HG03159 (cell line): Measurements from ENCODE around the gene TSPY9.
"Not testable (repeated sequence)": the region's sequence is repeated elsewhere in the genome, so short reads cannot be mapped to it uniquely, and the experiment has no call there.

Experiments used
- ATAC-seq: cut with Tn5 transposase; IDR thresholded peaks from one replicate; pipeline ENCODE4 v1.9.1; 2021; ENCODE audit warnings: mild to moderate bottlenecking, moderate library complexity; ENCODE audit not compliant: unreplicated experiment

The TSPY9 gene, protein sequence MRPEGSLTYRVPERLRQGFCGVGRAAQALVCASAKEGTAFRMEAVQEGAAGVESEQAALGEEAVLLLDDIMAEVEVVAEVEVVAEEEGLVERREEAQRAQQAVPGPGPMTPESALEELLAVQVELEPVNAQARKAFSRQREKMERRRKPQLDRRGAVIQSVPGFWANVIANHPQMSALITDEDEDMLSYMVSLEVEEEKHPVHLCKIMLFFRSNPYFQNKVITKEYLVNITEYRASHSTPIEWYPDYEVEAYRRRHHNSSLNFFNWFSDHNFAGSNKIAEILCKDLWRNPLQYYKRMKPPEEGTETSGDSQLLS

DNA sequence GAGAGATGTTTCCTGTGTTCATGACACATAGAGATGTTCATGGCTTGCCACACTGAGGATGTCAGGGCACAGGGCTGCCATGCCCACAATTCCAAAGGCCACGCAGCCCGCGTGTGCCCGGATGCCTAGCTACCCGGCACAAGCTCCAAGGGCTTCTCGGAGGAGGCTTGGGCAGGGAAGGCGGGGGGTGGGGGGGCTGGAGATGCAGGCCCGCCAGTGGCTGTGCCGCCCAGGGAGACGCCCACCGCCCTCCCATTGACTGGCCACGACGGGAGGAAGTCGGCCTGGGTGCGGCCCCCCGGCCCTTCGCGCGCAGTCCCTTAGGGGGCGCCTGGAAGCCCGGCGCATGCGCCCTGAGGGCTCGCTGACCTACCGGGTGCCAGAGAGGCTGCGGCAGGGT, at the start of gene TSPY9:
Gene TSPY9 (plus strand): TSS at position 301 of the 400 bp plus-strand sequence. CDS start 46 bp downstream, at position 347.
- ATAC-seq = not testable (repeated sequence)

DNA sequence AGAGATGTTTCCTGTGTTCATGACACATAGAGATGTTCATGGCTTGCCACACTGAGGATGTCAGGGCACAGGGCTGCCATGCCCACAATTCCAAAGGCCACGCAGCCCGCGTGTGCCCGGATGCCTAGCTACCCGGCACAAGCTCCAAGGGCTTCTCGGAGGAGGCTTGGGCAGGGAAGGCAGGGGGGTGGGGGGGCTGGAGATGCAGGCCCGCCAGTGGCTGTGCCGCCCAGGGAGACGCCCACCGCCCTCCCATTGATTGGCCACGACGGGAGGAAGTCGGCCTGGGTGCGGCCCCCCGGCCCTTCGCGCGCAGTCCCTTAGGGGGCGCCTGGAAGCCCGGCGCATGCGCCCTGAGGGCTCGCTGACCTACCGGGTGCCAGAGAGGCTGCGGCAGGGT, 20.4 kb upstream of the TSPY9 start, which contains the start of gene TSPY1:
Gene TSPY1 (plus strand): TSS at position 301 of the 400 bp plus-strand sequence. CDS start 46 bp downstream, at position 347.
- not testable (repeated sequence) for ATAC-seq

DNA sequence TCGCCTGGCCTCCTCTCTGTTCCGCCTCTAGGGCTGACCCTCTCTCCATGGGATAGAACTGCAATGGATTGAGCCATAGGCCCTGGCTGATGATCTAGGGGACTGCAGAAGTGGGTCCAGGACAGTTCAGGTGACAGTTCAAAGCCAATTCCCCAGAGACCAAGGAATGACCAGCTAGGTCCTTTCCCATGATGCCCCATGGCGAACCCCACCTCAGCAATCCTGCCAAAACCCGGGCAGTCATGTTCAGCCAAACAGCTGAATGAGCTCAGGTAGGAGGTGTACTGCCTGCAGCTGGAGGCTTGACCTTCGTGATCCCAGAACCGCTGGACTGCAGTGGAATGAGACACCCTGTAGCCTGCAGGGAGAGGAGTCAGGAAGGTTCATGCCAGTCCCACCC, 17.3 kb downstream of the TSPY9 start:
- ATAC-seq = not testable (repeated sequence)

- ATAC-seq = not testable (repeated sequence)
Observed at GRCh38 chrY:9516287-9516686, 29.2 kb downstream of the TSPY9 start.

- not testable (repeated sequence) for ATAC-seq
Observed at GRCh38 chrY:9527580-9527979, 40.5 kb downstream of the TSPY9 start, which contains the start of gene TSPY10. Gene TSPY10 (plus strand): TSS chrY:9527880. CDS start chrY:9527926, 46 bp downstream.
